ENCODE results near the gene KATNAL1.

The KATNAL1 gene

GRCh38 chr13:30194906-30195305 lies 112.4 kb downstream of the KATNAL1 start:
- H3K4me3 ChIP-seq (ENCODE audit: low read depth in 1 of 5, low read length in 5 of 5) = no peak overlapping the region
- H3K4me1 ChIP-seq (ENCODE audit: control insufficient read depth in 5 of 5, insufficient read depth in 5 of 5, low read length in 5 of 5) = no peaks in the 10 kb centered on the region
- no peak overlapping the region for H3K9ac ChIP-seq (ENCODE audit: low read length in 5 of 5)
- no peaks in the 10 kb centered on the region for H3K9me3 ChIP-seq (ENCODE audit: control insufficient read depth in 5 of 5, low read length in 5 of 5)
- no peak overlapping the region for H3K27ac ChIP-seq (ENCODE audit: low read depth, low read length)
- peaks cover 0 to 6% (median under 1%) of the 10 kb centered on the region in 5 donors for H3K36me3 ChIP-seq (ENCODE audit: control insufficient read depth in 5 of 5, insufficient read depth in 5 of 5, low read length in 5 of 5)
- no peaks in the 10 kb centered on the region for H3K27me3 ChIP-seq (ENCODE audit: control insufficient read depth in 5 of 5, insufficient read depth in 4 of 5, low read length in 5 of 5)

- Histone ChIP-seq H3K4me1 (ENCODE audit: control insufficient read depth in 5 of 5, insufficient read depth in 5 of 5, low read length in 5 of 5) (no peaks in the 10 kb centered on the region), H3K36me3 (ENCODE audit: control insufficient read depth in 5 of 5, insufficient read depth in 5 of 5, low read length in 5 of 5) (peaks cover 0 to 6% (median 0%) of the 10 kb centered on the region in 5 donors)
Measured at GRCh38 chr13:30193279-30194234, 113.8 kb downstream of the KATNAL1 start.

GRCh38 chr13:30192320-30193093 lies 114.8 kb downstream of the KATNAL1 start:
- no peaks in the 10 kb centered on the region for H3K27me3 ChIP-seq (ENCODE audit: control insufficient read depth in 5 of 5, insufficient read depth in 4 of 5, low read length in 5 of 5)
- no peak overlapping the region for H3K4me3 ChIP-seq (ENCODE audit: low read depth in 1 of 5, low read length in 5 of 5)
- no peaks in the 10 kb centered on the region for H3K9me3 ChIP-seq (ENCODE audit: control insufficient read depth in 5 of 5, low read length in 5 of 5)
- peaks cover 0 to 6% (median 0%) of the 10 kb centered on the region in 5 donors for H3K36me3 ChIP-seq (ENCODE audit: control insufficient read depth in 5 of 5, insufficient read depth in 5 of 5, low read length in 5 of 5)
- no peak overlapping the region for H3K27ac ChIP-seq (ENCODE audit: low read depth, low read length)
- H3K9ac ChIP-seq (ENCODE audit: low read length in 5 of 5) = no peak overlapping the region
- no peaks in the 10 kb centered on the region for H3K4me1 ChIP-seq (ENCODE audit: control insufficient read depth in 5 of 5, insufficient read depth in 5 of 5, low read length in 5 of 5)

More at GRCh38 chr13:30193279-30194234, 113.8 kb downstream of the KATNAL1 start:
- no peaks in the 10 kb centered on the region for H3K9me3 ChIP-seq (ENCODE audit: control insufficient read depth in 5 of 5, low read length in 5 of 5)
- no peak overlapping the region for H3K9ac ChIP-seq (ENCODE audit: low read length in 5 of 5)
- H3K27me3 ChIP-seq (ENCODE audit: control insufficient read depth in 5 of 5, insufficient read depth in 4 of 5, low read length in 5 of 5) = no peaks in the 10 kb centered on the region
- H3K4me3 ChIP-seq (ENCODE audit: low read depth in 1 of 5, low read length in 5 of 5) = no peak overlapping the region
- H3K27ac ChIP-seq (ENCODE audit: low read depth, low read length) = no peak overlapping the region

GRCh38 chr13:30191491-30192100 lies 115.8 kb downstream of the KATNAL1 start:
- no peak overlapping the region for H3K4me3 ChIP-seq (ENCODE audit: low read depth in 1 of 5, low read length in 5 of 5)
- no peaks in the 10 kb centered on the region for H3K27me3 ChIP-seq (ENCODE audit: control insufficient read depth in 5 of 5, insufficient read depth in 4 of 5, low read length in 5 of 5)
- H3K9ac ChIP-seq (ENCODE audit: low read length in 5 of 5) = no peak overlapping the region
- H3K4me1 ChIP-seq (ENCODE audit: control insufficient read depth in 5 of 5, insufficient read depth in 5 of 5, low read length in 5 of 5) = no peaks in the 10 kb centered on the region
- H3K36me3 ChIP-seq (ENCODE audit: control insufficient read depth in 5 of 5, insufficient read depth in 5 of 5, low read length in 5 of 5) = peaks cover 0 to 6% (median 0%) of the 10 kb centered on the region in 5 donors
- no peaks in the 10 kb centered on the region for H3K9me3 ChIP-seq (ENCODE audit: control insufficient read depth in 5 of 5, low read length in 5 of 5)
- no peak overlapping the region for H3K27ac ChIP-seq (ENCODE audit: low read depth, low read length)

GRCh38 chr13:30186634-30187415 lies 120.5 kb downstream of the KATNAL1 start:
- Histone ChIP-seq H3K4me1 (ENCODE audit: control insufficient read depth in 5 of 5, insufficient read depth in 5 of 5, low read length in 5 of 5) (no peaks in the 10 kb centered on the region), H3K27me3 (ENCODE audit: control insufficient read depth in 5 of 5, insufficient read depth in 4 of 5, low read length in 5 of 5) (no peaks in the 10 kb centered on the region), H3K27ac (ENCODE audit: low read depth, low read length) (no peak overlapping the region), H3K4me3 (ENCODE audit: low read depth in 1 of 5, low read length in 5 of 5) (no peak overlapping the region), H3K9me3 (ENCODE audit: control insufficient read depth in 5 of 5, low read length in 5 of 5) (no peaks in the 10 kb centered on the region), H3K36me3 (ENCODE audit: control insufficient read depth in 5 of 5, insufficient read depth in 5 of 5, low read length in 5 of 5) (peaks cover 0 to 6% (median 0%) of the 10 kb centered on the region in 5 donors), H3K9ac (ENCODE audit: low read length in 5 of 5) (no peak overlapping the region)

GRCh38 chr13:30181888-30182651 lies 125.3 kb downstream of the KATNAL1 start:
- Histone ChIP-seq H3K9ac (ENCODE audit: low read length in 5 of 5) (no peak overlapping the region), H3K27ac (ENCODE audit: low read depth, low read length) (no peak overlapping the region), H3K9me3 (ENCODE audit: control insufficient read depth in 5 of 5, low read length in 5 of 5) (no peaks in the 10 kb centered on the region), H3K27me3 (ENCODE audit: control insufficient read depth in 5 of 5, insufficient read depth in 4 of 5, low read length in 5 of 5) (no peaks in the 10 kb centered on the region), H3K4me1 (ENCODE audit: control insufficient read depth in 5 of 5, insufficient read depth in 5 of 5, low read length in 5 of 5) (no peaks in the 10 kb centered on the region), H3K4me3 (ENCODE audit: low read depth in 1 of 5, low read length in 5 of 5) (no peak overlapping the region), H3K36me3 (ENCODE audit: control insufficient read depth in 5 of 5, insufficient read depth in 5 of 5, low read length in 5 of 5) (no peaks in the 10 kb centered on the region)

- no peak overlapping the region for H3K4me3 ChIP-seq (ENCODE audit: low read depth in 1 of 5, low read length in 5 of 5)
- H3K9ac ChIP-seq (ENCODE audit: low read length in 5 of 5) = no peak overlapping the region
- no peaks in the 10 kb centered on the region for H3K27me3 ChIP-seq (ENCODE audit: control insufficient read depth in 5 of 5, insufficient read depth in 4 of 5, low read length in 5 of 5)
- no peaks in the 10 kb centered on the region for H3K4me1 ChIP-seq (ENCODE audit: control insufficient read depth in 5 of 5, insufficient read depth in 5 of 5, low read length in 5 of 5)
- H3K36me3 ChIP-seq (ENCODE audit: control insufficient read depth in 5 of 5, insufficient read depth in 5 of 5, low read length in 5 of 5) = no peaks in the 10 kb centered on the region
- H3K9me3 ChIP-seq (ENCODE audit: control insufficient read depth in 5 of 5, low read length in 5 of 5) = no peaks in the 10 kb centered on the region
- no peak overlapping the region for H3K27ac ChIP-seq (ENCODE audit: low read depth, low read length)
Measured at GRCh38 chr13:30179597-30180276, 127.6 kb downstream of the KATNAL1 start.

GRCh38 chr13:30178976-30179375 lies 128.4 kb downstream of the KATNAL1 start:
- Histone ChIP-seq H3K36me3 (ENCODE audit: control insufficient read depth in 5 of 5, insufficient read depth in 5 of 5, low read length in 5 of 5) (no peaks in the 10 kb centered on the region), H3K4me1 (ENCODE audit: control insufficient read depth in 5 of 5, insufficient read depth in 5 of 5, low read length in 5 of 5) (no peaks in the 10 kb centered on the region), H3K4me3 (ENCODE audit: low read depth in 1 of 5, low read length in 5 of 5) (no peak overlapping the region), H3K27ac (ENCODE audit: low read depth, low read length) (no peak overlapping the region), H3K9ac (ENCODE audit: low read length in 5 of 5) (no peak overlapping the region), H3K9me3 (ENCODE audit: control insufficient read depth in 5 of 5, low read length in 5 of 5) (no peaks in the 10 kb centered on the region), H3K27me3 (ENCODE audit: control insufficient read depth in 5 of 5, insufficient read depth in 4 of 5, low read length in 5 of 5) (no peaks in the 10 kb centered on the region)

Measured in subcutaneous abdominal adipose tissue (tissue), 5 donors.